Measurements from ENCODE around the gene PTPN13. TPM values are rescaled to one million over a fixed set of nuclear protein-coding genes. Genes with fewer than 3 reads are reported as not detected.

Gene PTPN13
- total RNA-seq, 1 experiment from 2014 or later = 12.5 TPM

GRCh38 chr4:86769794-86770193 lies 175.7 kb downstream of the PTPN13 start:
- DNase-seq (ENCODE audit: low read depth, low spot score) = no peak
- no TSS peak for BruUV-seq (replicated peaks)
- in situ Hi-C loops (cut with HindIII; ENCODE audit: low pct_unique_long_range_greater_than_20kb, low sequenced_read_pairs) = no loop called here
- no peak for ATAC-seq
- ChIA-PET POLR2A (no interaction called here), CTCF (no interaction called here)
- no peak overlapping the region for H3K4me3 ChIP-seq (ENCODE audit: low read depth in 2 of 2, low read length in 2 of 2)
- peaks cover 7% of the 10 kb centered on the region; the same call in 1 of the 2 replicates for H3K36me3 ChIP-seq (ENCODE audit: control insufficient read depth, insufficient read depth, low read length)
- no peaks in the 10 kb centered on the region for H3K9me3 ChIP-seq (ENCODE audit: control insufficient read depth, insufficient read depth, low read depth, low read length)
- no peak overlapping the region for H3K27ac ChIP-seq (ENCODE audit: low read length)
- H3K4me1 ChIP-seq (ENCODE audit: control insufficient read depth, insufficient read depth, low read length) = no peaks in the 10 kb centered on the region
- TF ChIP-seq REST (IDR thresholded peaks at IDR 0.05; ENCODE audit: insufficient read depth in 1 of 2, low read depth in 2 of 2, low read length in 1 of 2) = no peak
- TF ChIP-seq TCF7L2 (IDR thresholded peaks at IDR 0.05; ENCODE audit: low read depth, low read length) = no peak
- no peak for TF ChIP-seq SIN3A (IDR thresholded peaks at IDR 0.05; ENCODE audit: borderline replicate concordance, insufficient read depth, low read depth, low read length)
- no peak for TF ChIP-seq CTCF (IDR thresholded peaks at IDR 0.05)
- no peaks in the 10 kb centered on the region for H3K27me3 ChIP-seq (ENCODE audit: control insufficient read depth, insufficient read depth, low read length)
- intact Hi-C loops (cut with micrococcal nuclease; ENCODE audit: unreplicated experiment) = no loop called here

- in situ Hi-C loops (cut with HindIII; ENCODE audit: low pct_unique_long_range_greater_than_20kb, low sequenced_read_pairs) (no loop called here), intact Hi-C loops (cut with micrococcal nuclease; ENCODE audit: unreplicated experiment) (no loop called here)
- DNase-seq (ENCODE audit: low read depth, low spot score) = no peak
- ChIA-PET POLR2A (no interaction called here), CTCF (no interaction called here)
- Histone ChIP-seq H3K27ac (ENCODE audit: low read length) (no peak overlapping the region), H3K4me1 (ENCODE audit: control insufficient read depth, insufficient read depth, low read length) (no peaks in the 10 kb centered on the region), H3K9me3 (ENCODE audit: control insufficient read depth, insufficient read depth, low read depth, low read length) (no peaks in the 10 kb centered on the region), H3K36me3 (ENCODE audit: control insufficient read depth, insufficient read depth, low read length) (peaks cover 7% of the 10 kb centered on the region; the same call in 1 of the 2 replicates), H3K27me3 (ENCODE audit: control insufficient read depth, insufficient read depth, low read length) (no peaks in the 10 kb centered on the region), H3K4me3 (ENCODE audit: low read depth in 2 of 2, low read length in 2 of 2) (no peak overlapping the region)
- TF ChIP-seq REST (IDR thresholded peaks at IDR 0.05; ENCODE audit: insufficient read depth in 1 of 2, low read depth in 2 of 2, low read length in 1 of 2) (no peak), SIN3A (IDR thresholded peaks at IDR 0.05; ENCODE audit: borderline replicate concordance, insufficient read depth, low read depth, low read length) (no peak), CTCF (IDR thresholded peaks at IDR 0.05) (no peak), POLR2AphosphoS5 (IDR thresholded peaks at IDR 0.05; ENCODE audit: low read depth, low read length) (no peak), TCF7L2 (IDR thresholded peaks at IDR 0.05; ENCODE audit: low read depth, low read length) (no peak)
- no TSS peak for BruUV-seq (replicated peaks)
- ATAC-seq = no peak
Observed at GRCh38 chr4:86771141-86771540, 177.0 kb downstream of the PTPN13 start.

Measured in Panc1 (cell line).